Left lung (tissue), 10 donors: ENCODE measurements around the gene COL9A2. TPM values are rescaled to one million over a fixed set of nuclear protein-coding genes. Genes with fewer than 3 reads are reported as not detected.
A peak's percentile ranks its signal among the peaks of the same experiment; 100 is the strongest.

Experiments
- ATAC-seq: fragments of 200-7000 bp; cut with Tn5 transposase; one replicate; pipeline ENCODE4 v1.9.1; 2020; ENCODE audit warnings: moderate library complexity
- DNase-seq, 4 donors: peaks; one replicate each; pipeline ENCODE4 v3.0.0-alpha.2; 2013 to 2020
- H3K27ac ChIP-seq, 2 donors: fragments of 200-600 bp; sonication (generic) in 1 of 2; one replicate each; pipeline versions ENCODE4 v1.5.0 to v1.8.0; 2020 to 2021
- H3K27me3 ChIP-seq, 2 donors: fragments of 200-600 bp; sonication (generic) in 1 of 2; one replicate each; pipeline versions ENCODE4 v1.5.0 to v1.8.0; 2020 to 2021
- H3K36me3 ChIP-seq, 2 donors: fragments of 200-600 bp; sonication (generic) in 1 of 2; one replicate each; pipeline versions ENCODE4 v1.5.0 to v1.8.0; 2020 to 2021
- H3K4me1 ChIP-seq, 2 donors: fragments of 200-600 bp; one replicate each; pipeline ENCODE4 v1.8.0; 2021
- H3K4me3 ChIP-seq, 2 donors: fragments of 200-600 bp; sonication (generic) in 1 of 2; one replicate each; pipeline versions ENCODE4 v1.5.0 to v1.8.0; 2020 to 2021; ENCODE audit warnings: mild to moderate bottlenecking in 1 of 2
- H3K9me3 ChIP-seq, 2 donors: fragments of 200-600 bp; sonication (generic) in 1 of 2; one replicate each; pipeline versions ENCODE4 v1.5.0 to v1.8.0; 2020 to 2021
- CTCF ChIP-seq, 2 donors: fragments of 200-600 bp; sonication (generic) in 1 of 2; IDR thresholded peaks; one replicate each; pipeline versions ENCODE4 v1.5.0 to v1.8.0; 2021; ENCODE audit warnings: antibody characterized with exemption in 2 of 2
- intact Hi-C, 2 donors: fragments of 100-400 bp; cut with DNase I; formaldehyde crosslinking; loops; one replicate each; pipeline versions ENCODE4 v1.11.2 to v1.14.2; 2022
- polyA plus RNA-seq, 6 donors: library from polyadenylated mRNA; unstranded; fragments of 120-200 nt; gene quantifications; one replicate each; pipeline ENCODE4 v1.2.1, GENCODE V29; 2013; ENCODE audit not compliant: insufficient read length in 6 of 6
- total RNA-seq, 2 donors: library from RNA; stranded (reverse); fragmentation: NEBNext Ultra II Directional; extraction: Animal tissue kit (Norgen Biotek cat#: 25700); gene quantifications; one replicate each; pipeline ENCODE4 v1.2.1, GENCODE V29; 2021
- donor health status: DM: no; HTN: yes; CAD: no.
- donor health status: DM: no; HTN: no; CAD: no.

COL9A2 gene
- total and polyA plus RNA-seq, 8 donors: 1.1 to 29.7 (median 19.9) TPM

- Histone ChIP-seq H3K36me3 (no peaks in the 10 kb centered on the region), H3K4me1 (peaks cover 0 to 21% of the 10 kb centered on the region in 2 donors), H3K27ac (no peak overlapping the region), H3K4me3 (no peak overlapping the region), H3K27me3 (peaks cover 0 to 4% of the 10 kb centered on the region in 2 donors), H3K9me3 (peaks cover 0 to 10% of the 10 kb centered on the region in 2 donors)
- intact Hi-C loops: no loop called here
- TF ChIP-seq CTCF (IDR thresholded peaks at IDR 0.05): no peak
- ATAC-seq (no peak), DNase-seq (no peak)
These were observed 44.6 kb upstream of the COL9A2 start for GRCh38 chr1:40361637-40362036.

- ATAC-seq (no peak), DNase-seq (no peak)
- no peaks in the 10 kb centered on the region for H3K36me3 ChIP-seq
- no peak overlapping the region for H3K27ac ChIP-seq
- H3K27me3 ChIP-seq: peaks cover 0 to 4% of the 10 kb centered on the region in 2 donors
- no peak overlapping the region for H3K4me3 ChIP-seq
- peaks cover 0 to 21% of the 10 kb centered on the region in 2 donors for H3K4me1 ChIP-seq
- H3K9me3 ChIP-seq: peaks cover 0 to 10% of the 10 kb centered on the region in 2 donors
- intact Hi-C loops: no loop called here
- no peak for TF ChIP-seq CTCF (IDR thresholded peaks at IDR 0.05)
These were observed 44.1 kb upstream of the COL9A2 start for GRCh38 chr1:40361201-40361600.

- H3K36me3 ChIP-seq: no peaks in the 10 kb centered on the region
- DNase-seq (no peak), ATAC-seq (no peak)
- H3K4me1 ChIP-seq: peaks cover 0 to 21% of the 10 kb centered on the region in 2 donors
- no peak overlapping the region for H3K27ac ChIP-seq
- intact Hi-C loops: no loop called here
- H3K9me3 ChIP-seq: peaks cover 0 to 10% of the 10 kb centered on the region in 2 donors
- no peak for TF ChIP-seq CTCF (IDR thresholded peaks at IDR 0.05)
- peaks cover 0 to 4% of the 10 kb centered on the region in 2 donors for H3K27me3 ChIP-seq
- no peak overlapping the region for H3K4me3 ChIP-seq
These were observed 43.5 kb upstream of the COL9A2 start for GRCh38 chr1:40360631-40361030.

- ATAC-seq (no peak), DNase-seq (no peak)
- H3K36me3 ChIP-seq: no peaks in the 10 kb centered on the region
- H3K4me3 ChIP-seq: no peak overlapping the region
- no peak for TF ChIP-seq CTCF (IDR thresholded peaks at IDR 0.05)
- peaks cover 0 to 30% of the 10 kb centered on the region in 2 donors for H3K4me1 ChIP-seq
- H3K27ac ChIP-seq: no peak overlapping the region
- intact Hi-C loops: no loop called here
- H3K27me3 ChIP-seq: no peaks in the 10 kb centered on the region
- peaks cover 0 to 10% of the 10 kb centered on the region in 2 donors for H3K9me3 ChIP-seq
These were observed 40.5 kb upstream of the COL9A2 start for GRCh38 chr1:40357625-40358024.

GRCh38 chr1:40353082-40353481 lies 36.0 kb upstream of the COL9A2 start:
- intact Hi-C loops: no loop called here
- Histone ChIP-seq H3K27ac (peak overlapping the region in 1 of 2 donors; percentile 54), H3K4me3 (no peak overlapping the region), H3K9me3 (peaks cover 0 to 8% of the 10 kb centered on the region in 2 donors), H3K27me3 (no peaks in the 10 kb centered on the region), H3K36me3 (no peaks in the 10 kb centered on the region), H3K4me1 (peaks cover 0 to 24% of the 10 kb centered on the region in 2 donors)
- ATAC-seq (peak; percentile 36), DNase-seq (no peak)
- TF ChIP-seq CTCF (IDR thresholded peaks at IDR 0.05): no peak
